ENCODE measurements around the gene NPTX1. TPM values are rescaled to one million over a fixed set of nuclear protein-coding genes. Genes with fewer than 3 reads are reported as not detected.

NPTX1 gene
- total RNA-seq, 1 donor from 2014 or later = 23.4 TPM

GRCh38 chr17:80499560-80499959 is 23.2 kb upstream of the NPTX1 start:
- Mint-ChIP-seq H3K4me1 (ENCODE audit: low read depth) (peaks cover 11% of the 10 kb centered on the region), H3K9me3 (no peaks in the 10 kb centered on the region), H3K36me3 (ENCODE audit: low read depth) (no peaks in the 10 kb centered on the region), H3K27me3 (ENCODE audit: insufficient read depth) (peaks cover 28% of the 10 kb centered on the region), H3K4me3 (no peak overlapping the region), H3K27ac (no peak overlapping the region)
- intact Hi-C loops (cut with micrococcal nuclease) = no loop called here
- no peak for DNase-seq (ENCODE audit: low spot score)

GRCh38 chr17:80498920-80499410 is 22.6 kb upstream of the NPTX1 start:
- intact Hi-C loops (cut with micrococcal nuclease) = no loop called here
- Mint-ChIP-seq H3K27ac (no peak overlapping the region), H3K9me3 (no peaks in the 10 kb centered on the region), H3K36me3 (ENCODE audit: low read depth) (no peaks in the 10 kb centered on the region), H3K27me3 (ENCODE audit: insufficient read depth) (peaks cover 24% of the 10 kb centered on the region), H3K4me3 (no peak overlapping the region), H3K4me1 (ENCODE audit: low read depth) (peaks cover 11% of the 10 kb centered on the region)
- no peak for DNase-seq (ENCODE audit: low spot score)

DNA sequence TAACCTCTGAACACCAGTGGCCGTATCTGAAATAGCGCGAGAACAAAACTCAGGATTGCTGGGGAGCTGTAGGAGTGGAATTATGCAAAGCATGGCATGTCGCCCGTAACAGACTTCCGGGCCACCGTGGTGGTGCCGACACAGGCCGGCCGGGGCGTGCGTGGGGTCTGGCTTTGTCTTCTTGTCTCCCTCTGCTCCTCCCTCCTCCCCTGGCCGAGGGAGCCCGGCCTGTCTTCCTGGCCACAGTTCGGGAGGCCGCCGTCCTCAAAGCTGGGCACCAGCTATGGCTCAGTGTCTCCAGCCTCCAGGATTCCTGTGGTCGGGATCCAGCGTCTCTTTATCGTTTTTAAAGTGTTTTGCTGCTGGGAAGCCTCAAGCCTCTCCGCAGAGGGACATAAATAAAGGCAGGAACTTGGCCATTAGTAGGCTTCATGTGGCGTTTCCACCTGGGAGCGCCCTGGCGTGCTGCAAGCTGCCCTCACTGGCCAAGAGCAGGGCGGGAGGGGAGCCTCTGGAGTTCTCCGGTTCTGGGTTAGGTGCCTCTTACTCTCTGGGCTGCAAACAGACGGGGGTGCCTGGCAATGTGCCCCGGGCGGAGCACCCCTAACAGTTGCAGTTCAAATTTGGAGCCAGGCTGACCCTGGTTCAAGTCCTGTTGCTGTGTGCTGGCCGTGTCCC is 22.0 kb upstream of the NPTX1 start:
- H3K36me3 Mint-ChIP-seq (ENCODE audit: low read depth) = no peaks in the 10 kb centered on the region
- intact Hi-C loops (cut with micrococcal nuclease) = no loop called here
- H3K9me3 Mint-ChIP-seq = no peaks in the 10 kb centered on the region
- peaks cover 11% of the 10 kb centered on the region for H3K4me1 Mint-ChIP-seq (ENCODE audit: low read depth)
- no peak overlapping the region for H3K4me3 Mint-ChIP-seq
- H3K27me3 Mint-ChIP-seq (ENCODE audit: insufficient read depth) = peaks cover 21% of the 10 kb centered on the region
- DNase-seq (ENCODE audit: low spot score) = no peak
- H3K27ac Mint-ChIP-seq = no peak overlapping the region

GRCh38 chr17:80497726-80498241 is 21.4 kb upstream of the NPTX1 start:
- H3K27ac Mint-ChIP-seq = no peak overlapping the region
- no peak overlapping the region for H3K4me3 Mint-ChIP-seq
- no peak for DNase-seq (ENCODE audit: low spot score)
- no peaks in the 10 kb centered on the region for H3K9me3 Mint-ChIP-seq
- H3K4me1 Mint-ChIP-seq (ENCODE audit: low read depth) = peaks cover 11% of the 10 kb centered on the region
- H3K36me3 Mint-ChIP-seq (ENCODE audit: low read depth) = no peaks in the 10 kb centered on the region
- intact Hi-C loops (cut with micrococcal nuclease) = no loop called here
- peaks cover 21% of the 10 kb centered on the region for H3K27me3 Mint-ChIP-seq (ENCODE audit: insufficient read depth)

DNA sequence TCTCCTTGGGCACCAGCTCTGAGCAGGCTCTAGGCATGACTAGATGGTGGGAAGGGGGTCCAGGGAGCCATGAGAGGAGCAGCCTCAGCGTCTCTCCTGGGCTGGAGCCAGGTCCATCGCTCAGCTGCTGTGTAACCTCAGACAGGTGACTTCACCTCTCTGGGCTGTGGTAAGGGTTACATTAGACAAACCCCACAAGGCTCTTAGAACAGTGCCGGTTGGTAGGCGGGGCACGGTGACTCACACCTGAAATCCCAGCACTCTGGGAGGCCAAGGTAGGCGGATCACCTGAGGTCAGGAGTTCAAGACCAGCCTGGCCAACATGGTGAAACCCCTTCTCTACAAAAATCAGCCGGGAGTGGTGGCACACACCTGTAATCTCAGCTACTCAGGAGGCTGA is 18.1 kb upstream of the NPTX1 start:
- no peaks in the 10 kb centered on the region for H3K9me3 Mint-ChIP-seq
- H3K27ac Mint-ChIP-seq = no peak overlapping the region
- no peak for DNase-seq (ENCODE audit: low spot score)
- H3K27me3 Mint-ChIP-seq (ENCODE audit: insufficient read depth) = peaks cover 29% of the 10 kb centered on the region
- H3K4me1 Mint-ChIP-seq (ENCODE audit: low read depth) = peaks cover 11% of the 10 kb centered on the region
- no peak overlapping the region for H3K4me3 Mint-ChIP-seq
- intact Hi-C loops (cut with micrococcal nuclease) = no loop called here
- H3K36me3 Mint-ChIP-seq (ENCODE audit: low read depth) = no peaks in the 10 kb centered on the region

DNA sequence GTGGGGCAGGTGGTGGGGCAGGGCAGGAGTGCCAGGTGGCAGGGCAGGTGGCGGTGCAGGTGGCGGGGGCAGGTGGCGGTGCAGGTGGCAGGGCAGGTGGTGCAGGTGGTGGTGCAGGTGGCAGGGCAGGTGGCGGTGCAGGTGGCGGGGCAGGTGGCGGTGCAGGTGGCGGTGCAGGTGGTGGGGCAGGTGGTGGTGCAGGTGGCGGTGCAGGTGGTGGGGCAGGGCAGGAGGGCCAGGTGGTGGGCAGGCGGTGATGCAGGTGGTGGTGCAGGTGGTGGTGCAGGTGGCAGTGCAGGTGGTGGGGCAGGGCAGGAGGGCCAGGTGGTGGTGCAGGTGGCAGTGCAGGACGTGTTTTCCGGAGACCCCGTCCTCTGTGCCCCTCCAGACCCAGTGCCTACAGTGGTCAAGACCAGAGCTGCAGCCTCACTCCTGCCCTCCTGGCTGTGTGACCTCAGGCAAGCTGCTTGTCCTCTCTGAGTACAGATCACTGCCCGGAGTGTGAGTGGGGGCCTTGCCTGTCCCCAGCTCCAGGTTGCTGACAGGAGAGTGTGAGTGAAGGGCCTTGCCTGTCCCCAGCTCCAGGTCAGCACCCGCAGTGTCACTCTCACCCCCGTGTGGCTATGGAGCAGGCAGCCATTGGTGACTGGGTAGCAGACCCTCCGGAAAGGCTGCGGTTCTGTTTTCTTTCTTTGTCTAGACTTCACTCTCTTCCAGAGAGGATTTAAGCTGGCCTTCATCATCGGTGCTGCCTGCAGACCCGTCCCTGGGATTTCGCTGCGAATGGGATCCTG is 16.1 kb upstream of the NPTX1 start:
- intact Hi-C loops (cut with micrococcal nuclease) = no loop called here
- H3K4me3 Mint-ChIP-seq = no peak overlapping the region
- H3K27me3 Mint-ChIP-seq (ENCODE audit: insufficient read depth) = peaks cover 23% of the 10 kb centered on the region
- H3K9me3 Mint-ChIP-seq = no peaks in the 10 kb centered on the region
- no peak for DNase-seq (ENCODE audit: low spot score)
- H3K36me3 Mint-ChIP-seq (ENCODE audit: low read depth) = no peaks in the 10 kb centered on the region
- H3K4me1 Mint-ChIP-seq (ENCODE audit: low read depth) = peaks cover 7% of the 10 kb centered on the region
- no peak overlapping the region for H3K27ac Mint-ChIP-seq

DNA sequence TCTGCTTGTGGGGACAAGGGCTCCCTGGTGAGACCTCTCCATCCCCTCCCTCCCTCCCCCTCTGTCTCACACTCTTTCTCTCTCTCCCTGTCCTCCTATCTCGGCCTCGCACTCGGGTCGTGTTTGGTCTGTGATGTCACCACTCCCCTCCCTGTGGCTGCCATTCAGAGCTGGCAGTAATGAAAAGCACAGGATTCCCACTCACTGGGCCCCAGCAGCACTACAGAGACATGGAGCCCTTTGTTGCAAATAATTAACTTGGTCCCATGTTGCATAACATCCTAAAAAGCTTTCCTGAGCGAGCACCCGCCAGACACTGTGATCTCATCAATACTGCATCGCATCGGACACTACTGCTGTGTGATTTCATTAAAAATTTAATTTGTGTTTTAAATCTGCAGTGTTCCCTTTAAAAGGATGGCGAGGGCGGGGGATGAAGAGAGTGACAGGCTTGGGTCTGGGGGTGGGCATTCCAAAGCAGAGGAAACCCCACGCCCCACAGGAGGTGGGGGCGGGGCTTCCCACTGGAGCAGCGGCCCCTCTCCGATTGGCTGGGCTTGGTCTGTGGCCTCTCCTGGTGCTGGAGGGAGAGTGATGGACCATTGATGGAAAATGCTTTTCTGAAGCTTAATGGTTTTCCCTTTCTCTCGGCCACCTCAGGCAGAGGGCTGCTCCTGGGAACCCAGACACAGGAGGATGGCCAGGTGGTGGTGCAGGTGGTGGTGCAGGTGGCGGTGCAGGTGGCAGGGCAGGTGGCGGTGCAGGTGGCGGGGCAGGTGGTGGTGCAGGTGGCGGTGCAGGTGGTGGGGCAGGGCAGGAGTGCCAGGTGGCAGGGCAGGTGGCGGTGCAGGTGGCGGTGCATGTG is 15.3 kb upstream of the NPTX1 start:
- H3K36me3 Mint-ChIP-seq (ENCODE audit: low read depth) = no peaks in the 10 kb centered on the region

GRCh38 chr17:80487511-80487910 is 11.1 kb upstream of the NPTX1 start:
- H3K36me3 Mint-ChIP-seq (ENCODE audit: low read depth) = no peaks in the 10 kb centered on the region
- no peak overlapping the region for H3K27ac Mint-ChIP-seq
- no peak for DNase-seq (ENCODE audit: low spot score)
- H3K4me1 Mint-ChIP-seq (ENCODE audit: low read depth) = no peaks in the 10 kb centered on the region
- intact Hi-C loops (cut with micrococcal nuclease) = no loop called here
- H3K9me3 Mint-ChIP-seq = no peaks in the 10 kb centered on the region
- no peak overlapping the region for H3K4me3 Mint-ChIP-seq
- H3K27me3 Mint-ChIP-seq (ENCODE audit: insufficient read depth) = peaks cover 23% of the 10 kb centered on the region

More for the DNA sequence above, 15.3 kb upstream of the NPTX1 start:
- intact Hi-C loops (cut with micrococcal nuclease) = no loop called here
- H3K4me1 Mint-ChIP-seq (ENCODE audit: low read depth) = no peaks in the 10 kb centered on the region
- no peak for DNase-seq (ENCODE audit: low spot score)
- H3K4me3 Mint-ChIP-seq = no peak overlapping the region
- peaks cover 21% of the 10 kb centered on the region for H3K27me3 Mint-ChIP-seq (ENCODE audit: insufficient read depth)
- no peaks in the 10 kb centered on the region for H3K9me3 Mint-ChIP-seq
- no peak overlapping the region for H3K27ac Mint-ChIP-seq

DNA sequence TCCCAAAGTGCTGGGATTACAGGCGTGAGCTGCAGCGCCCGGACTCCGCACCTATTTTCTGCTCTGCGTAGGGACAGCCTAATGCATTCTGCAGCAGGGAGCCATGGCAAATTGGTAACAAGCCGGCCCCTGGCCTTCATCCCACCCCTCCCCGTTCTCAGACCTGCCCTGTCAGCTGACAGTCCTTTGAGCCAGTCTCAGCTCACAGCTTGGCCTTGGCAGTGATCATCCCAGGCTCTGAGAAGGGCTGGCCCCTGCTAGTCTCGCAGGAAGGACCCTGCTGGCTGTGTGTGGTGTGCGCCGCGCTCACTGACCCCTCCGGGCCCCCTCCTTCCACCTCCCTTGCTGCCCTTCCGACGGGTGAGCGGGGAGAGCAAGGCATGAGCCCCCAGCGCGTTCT is 10.3 kb upstream of the NPTX1 start:
- DNase-seq (ENCODE audit: low spot score) = no peak
- Mint-ChIP-seq H3K4me3 (no peak overlapping the region), H3K27ac (no peak overlapping the region), H3K27me3 (ENCODE audit: insufficient read depth) (peaks cover 28% of the 10 kb centered on the region), H3K36me3 (ENCODE audit: low read depth) (no peaks in the 10 kb centered on the region), H3K4me1 (ENCODE audit: low read depth) (no peaks in the 10 kb centered on the region), H3K9me3 (no peaks in the 10 kb centered on the region)
- intact Hi-C loops (cut with micrococcal nuclease) = no loop called here

GRCh38 chr17:80485846-80486245 is 9.4 kb upstream of the NPTX1 start:
- Mint-ChIP-seq H3K36me3 (ENCODE audit: low read depth) (no peaks in the 10 kb centered on the region), H3K4me1 (ENCODE audit: low read depth) (no peaks in the 10 kb centered on the region), H3K27ac (no peak overlapping the region), H3K4me3 (no peak overlapping the region), H3K9me3 (no peaks in the 10 kb centered on the region), H3K27me3 (ENCODE audit: insufficient read depth) (peaks cover 31% of the 10 kb centered on the region)
- intact Hi-C loops (cut with micrococcal nuclease) = no loop called here
- DNase-seq (ENCODE audit: low spot score) = no peak

- no peaks in the 10 kb centered on the region for H3K4me1 Mint-ChIP-seq (ENCODE audit: low read depth)
- no peak for DNase-seq (ENCODE audit: low spot score)
- H3K27ac Mint-ChIP-seq = no peak overlapping the region
- H3K9me3 Mint-ChIP-seq = no peaks in the 10 kb centered on the region
- peaks cover 42% of the 10 kb centered on the region for H3K27me3 Mint-ChIP-seq (ENCODE audit: insufficient read depth)
- no peaks in the 10 kb centered on the region for H3K36me3 Mint-ChIP-seq (ENCODE audit: low read depth)
- intact Hi-C loops (cut with micrococcal nuclease) = no loop called here
- no peak overlapping the region for H3K4me3 Mint-ChIP-seq
These were observed 6.3 kb upstream of the NPTX1 start for GRCh38 chr17:80482555-80483308.

- Mint-ChIP-seq H3K4me3 (no peak overlapping the region), H3K4me1 (ENCODE audit: low read depth) (no peaks in the 10 kb centered on the region), H3K9me3 (no peaks in the 10 kb centered on the region), H3K27ac (no peak overlapping the region), H3K27me3 (ENCODE audit: insufficient read depth) (peaks cover 39% of the 10 kb centered on the region), H3K36me3 (ENCODE audit: low read depth) (no peaks in the 10 kb centered on the region)
- intact Hi-C loops (cut with micrococcal nuclease) = no loop called here
- no peak for DNase-seq (ENCODE audit: low spot score)
These were observed 5.6 kb upstream of the NPTX1 start for GRCh38 chr17:80482058-80482318.

All from activated T-helper 1 cell treated with anti-CD3 and anti-CD28 coated beads, Interleukin-12 subunit alpha, Interleukin-12 subunit beta, Interleukin-2, Interleukin-4 antibody, amounts not matched to agents 30 ng/mL and 10 ng/mL and 1 ng/mL, durations not matched to agents 14 hours and 24 hours and 36 hours (primary cell).